PC-9 (cell line): ENCODE data around the gene MIER2. TPM values are rescaled to one million over a fixed set of nuclear protein-coding genes. Genes with fewer than 3 reads are reported as not detected.

Experiments
- BruUV-seq: library from RNA; stranded (reverse); fragments of 400-500 nt; replicated peaks from 2 replicates; lab custom pipeline; 2021; lab: Mats Ljungman, UMichigan
- CTCF ChIA-PET: fragments of 300-600 bp; sonication (Branson Sonifier 250); formaldehyde crosslinking; loops from one replicate; lab custom pipeline; 2022; ENCODE audit warnings: antibody characterized with exemption; lab: Charles Lee
- POLR2A ChIA-PET: fragments of 300-600 bp; sonication (Branson Sonifier 250); formaldehyde crosslinking; loops from one replicate; lab custom pipeline; 2022; ENCODE audit warnings: antibody characterized with exemption; ENCODE audit not compliant: unreplicated experiment; lab: Charles Lee
- DNase-seq, 2 experiments: peaks; one replicate each; pipeline versions ENCODE4 v3.0.0 to v3.0.0-alpha.2; 2015 to 2022; ENCODE audit warnings: mixed read lengths in 1 of 2
- H2AFZ ChIP-seq: fragments of 200-600 bp; sonication (generic); 2 replicates; pipeline ENCODE4 v1.8.1; 2017; ENCODE audit warnings: antibody characterized with exemption
- H3F3A ChIP-seq: fragments of 200-600 bp; sonication (generic); 2 replicates; pipeline ENCODE4 v1.8.1; 2017; ENCODE audit warnings: antibody characterized with exemption, mild to moderate bottlenecking, low read depth; ENCODE audit not compliant: insufficient read depth
- H3K27ac ChIP-seq: fragments of 200-600 bp; sonication (generic); 2 replicates; pipeline ENCODE4 v1.6.1; 2016; ENCODE audit warnings: mixed run types
- H3K27me3 ChIP-seq: fragments of 200-600 bp; sonication (generic); 2 replicates; pipeline ENCODE4 v1.6.1; 2016; ENCODE audit warnings: low read depth, mixed run types; ENCODE audit not compliant: insufficient read depth
- H3K36me3 ChIP-seq: fragments of 200-600 bp; sonication (generic); 2 replicates; pipeline ENCODE4 v1.6.1; 2016; ENCODE audit warnings: low read depth, mixed run types
- H3K4me1 ChIP-seq: fragments of 200-600 bp; sonication (generic); replicated peaks from 2 replicates; pipeline ENCODE4 v1.6.1; 2016; ENCODE audit warnings: mixed run types; ENCODE audit not compliant: insufficient read depth
- H3K4me2 ChIP-seq: fragments of 200-600 bp; sonication (generic); 2 replicates; pipeline ENCODE4 v1.6.1; 2017; ENCODE audit warnings: mixed run types
- H3K4me3 ChIP-seq: fragments of 200-600 bp; sonication (generic); 2 replicates; pipeline ENCODE4 v1.6.1; 2016; ENCODE audit warnings: mixed run types
- H3K79me2 ChIP-seq: fragments of 200-600 bp; sonication (generic); 2 replicates; pipeline ENCODE4 v1.6.1; 2017; ENCODE audit warnings: low read depth, mixed run types
- H3K9me2 ChIP-seq: fragments of 200-600 bp; sonication (generic); 2 replicates; pipeline ENCODE4 v1.8.1; 2017; ENCODE audit warnings: mild to moderate bottlenecking; ENCODE audit not compliant: insufficient read depth
- H3K9me3 ChIP-seq: fragments of 200-600 bp; sonication (generic); 2 replicates; pipeline ENCODE4 v1.8.1; 2016; ENCODE audit warnings: low read depth; ENCODE audit not compliant: insufficient read depth
- H4K20me1 ChIP-seq: fragments of 200-600 bp; sonication (generic); 2 replicates; pipeline ENCODE4 v1.8.1; 2017; ENCODE audit not compliant: insufficient read depth
- EZH2 ChIP-seq: fragments of 200-600 bp; sonication (generic); IDR thresholded peaks from 2 replicates; pipeline ENCODE4 v1.8.0; 2017; ENCODE audit warnings: antibody characterized with exemption, low read depth
- intact Hi-C: fragments of 100-400 bp; cut with micrococcal nuclease; formaldehyde crosslinking; loops from one replicate; pipeline ENCODE4 v1.10.0; 2022; ENCODE audit not compliant: unreplicated experiment
- total RNA-seq: library from RNA; stranded (reverse); gene quantifications from 2 replicates; pipeline ENCODE4 v1.2.3, GENCODE V29; 2021
- TF ChIP-seq, protein P1 (sequence below): fragments of 200-600 bp; sonication (generic); conservative IDR thresholded peaks from 2 replicates; pipeline ENCODE4 v1.6.1; 2017; ENCODE audit warnings: mixed run types, antibody characterized with exemption, mild to moderate bottlenecking, moderate library complexity

The MIER2 gene
- total RNA-seq, 1 experiment from 2014 or later: 25.2 TPM

DNA sequence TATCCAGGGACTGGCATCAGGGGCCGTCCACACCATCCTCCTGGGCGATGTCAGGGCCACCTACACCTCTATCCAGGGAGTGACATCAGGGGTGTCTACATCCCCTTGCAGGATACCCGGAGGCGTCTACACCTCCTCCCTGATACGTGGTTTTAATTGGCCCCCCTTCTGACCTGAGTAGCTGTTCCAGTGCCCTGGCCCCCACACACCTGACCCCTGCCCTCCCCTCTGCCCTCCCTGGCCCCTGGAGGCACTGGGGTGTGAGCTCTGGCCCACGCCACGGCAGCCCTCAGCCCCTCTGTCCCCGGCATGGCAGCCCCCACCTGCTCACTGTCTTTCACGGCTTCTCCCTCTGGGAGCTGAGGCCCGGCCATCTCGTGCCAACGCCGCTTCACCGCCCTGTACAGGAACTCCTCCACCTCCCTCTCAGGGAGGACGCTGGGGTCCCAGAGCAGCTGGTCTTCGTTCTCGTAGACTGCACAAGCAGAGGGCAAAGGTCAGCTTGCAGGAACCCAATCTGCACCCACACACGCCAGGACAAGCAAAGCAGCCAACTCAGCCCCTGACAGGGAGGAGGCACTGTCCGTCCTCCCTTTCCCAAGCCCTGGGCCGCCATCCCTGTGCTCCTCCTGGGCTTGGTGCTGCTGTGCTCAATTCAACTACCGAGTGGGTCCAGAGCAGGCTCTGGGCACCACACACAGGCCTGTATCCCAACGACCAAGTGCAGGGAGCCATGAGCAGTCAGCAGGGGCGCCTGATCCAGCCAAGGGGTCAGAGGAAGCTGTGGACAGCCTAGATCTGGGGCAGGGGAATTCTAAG lies 31.2 kb downstream of the MIER2 start:
- Histone ChIP-seq H3K9me2 (no peaks in the 10 kb centered on the region), H3K27ac (no peak overlapping the region), H3K4me1 (no peaks in the 10 kb centered on the region), H3K4me2 (no peak overlapping the region), H3K9me3 (no peaks in the 10 kb centered on the region), H2AFZ (no peak overlapping the region), H3F3A (no peaks in the 10 kb centered on the region), H3K36me3 (no peaks in the 10 kb centered on the region; the same call in 1 of the 2 replicates), H3K79me2 (no peaks in the 10 kb centered on the region), H3K27me3 (no peaks in the 10 kb centered on the region), H4K20me1 (peaks cover 2% of the 10 kb centered on the region), H3K4me3 (no peak overlapping the region)
- no TSS peak for BruUV-seq
- ChIA-PET CTCF (no interaction called here), POLR2A (no interaction called here)
- no peak for DNase-seq
- no peak for TF ChIP-seq EZH2
- TF ChIP-seq, protein P1, sequence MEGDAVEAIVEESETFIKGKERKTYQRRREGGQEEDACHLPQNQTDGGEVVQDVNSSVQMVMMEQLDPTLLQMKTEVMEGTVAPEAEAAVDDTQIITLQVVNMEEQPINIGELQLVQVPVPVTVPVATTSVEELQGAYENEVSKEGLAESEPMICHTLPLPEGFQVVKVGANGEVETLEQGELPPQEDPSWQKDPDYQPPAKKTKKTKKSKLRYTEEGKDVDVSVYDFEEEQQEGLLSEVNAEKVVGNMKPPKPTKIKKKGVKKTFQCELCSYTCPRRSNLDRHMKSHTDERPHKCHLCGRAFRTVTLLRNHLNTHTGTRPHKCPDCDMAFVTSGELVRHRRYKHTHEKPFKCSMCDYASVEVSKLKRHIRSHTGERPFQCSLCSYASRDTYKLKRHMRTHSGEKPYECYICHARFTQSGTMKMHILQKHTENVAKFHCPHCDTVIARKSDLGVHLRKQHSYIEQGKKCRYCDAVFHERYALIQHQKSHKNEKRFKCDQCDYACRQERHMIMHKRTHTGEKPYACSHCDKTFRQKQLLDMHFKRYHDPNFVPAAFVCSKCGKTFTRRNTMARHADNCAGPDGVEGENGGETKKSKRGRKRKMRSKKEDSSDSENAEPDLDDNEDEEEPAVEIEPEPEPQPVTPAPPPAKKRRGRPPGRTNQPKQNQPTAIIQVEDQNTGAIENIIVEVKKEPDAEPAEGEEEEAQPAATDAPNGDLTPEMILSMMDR: no peak
- intact Hi-C loops: no loop called here

DNA sequence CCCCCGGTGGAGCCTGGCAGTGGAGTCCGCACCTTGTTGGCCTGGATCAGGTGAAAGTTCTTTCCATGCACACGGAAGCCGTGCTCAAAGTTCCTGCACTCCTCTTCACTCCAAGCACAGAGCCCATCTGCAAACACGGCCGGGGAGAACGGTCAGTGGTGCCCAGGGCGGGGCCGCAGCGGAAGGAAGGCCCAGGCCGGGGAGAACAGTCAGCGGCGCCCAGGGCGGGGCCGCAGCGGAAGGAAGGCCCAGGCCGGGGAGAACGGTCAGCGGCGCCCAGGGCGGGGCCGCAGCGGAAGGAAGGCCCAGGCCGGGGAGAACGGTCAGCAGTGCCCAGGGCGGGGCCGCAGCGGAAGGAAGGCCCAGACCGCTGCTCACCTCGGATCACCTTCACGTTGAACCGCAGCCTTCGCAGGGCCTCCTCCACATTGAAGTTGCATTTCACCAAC lies 32.8 kb downstream of the MIER2 start:
- no peak overlapping the region for H3K27ac ChIP-seq

DNA sequence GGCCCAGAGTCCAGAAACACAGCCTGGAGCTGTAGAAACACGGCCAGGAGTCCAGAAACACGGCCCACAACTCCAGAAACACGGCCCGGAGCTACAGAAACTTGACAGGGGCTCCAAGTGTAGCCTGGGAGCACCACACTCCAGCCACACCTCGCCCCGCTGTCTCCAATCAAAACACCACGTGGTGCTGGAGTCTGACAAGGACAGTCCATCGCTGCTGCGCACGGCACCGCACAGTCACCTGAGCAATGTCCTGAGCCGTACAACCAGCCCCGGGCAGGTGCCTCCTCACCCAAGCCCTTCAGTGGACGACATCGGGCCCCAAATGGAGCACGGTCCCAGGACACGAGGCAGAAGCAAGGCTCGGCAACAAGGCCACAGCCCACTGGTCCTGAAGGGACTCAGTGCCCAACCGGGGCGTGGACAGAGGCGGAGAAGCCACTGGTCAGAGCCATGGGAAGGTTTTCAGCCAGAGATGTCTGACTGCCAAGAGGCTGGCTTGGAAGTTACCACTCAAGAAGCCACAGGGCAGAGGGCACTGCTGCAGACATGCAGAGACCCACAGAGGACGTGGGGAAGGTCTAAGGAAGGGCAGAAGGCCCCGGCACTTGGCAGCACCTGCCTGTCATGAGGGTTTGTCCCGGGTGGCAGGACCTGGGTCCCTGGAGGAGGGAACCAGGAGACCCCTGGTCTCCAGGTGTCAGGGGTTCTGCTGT lies 33.7 kb downstream of the MIER2 start:
- POLR2A ChIA-PET: no interaction called here
- no peak overlapping the region for H2AFZ ChIP-seq

More for the DNA sequence above, 32.8 kb downstream of the MIER2 start:
- H3K79me2 ChIP-seq: no peaks in the 10 kb centered on the region
- no peak overlapping the region for H3K4me2 ChIP-seq
- no peak for TF ChIP-seq EZH2
- TF ChIP-seq, protein P1: no peak
- intact Hi-C loops: no loop called here
- H3K4me3 ChIP-seq: no peak overlapping the region
- no peaks in the 10 kb centered on the region for H3K4me1 ChIP-seq
- H3K9me3 ChIP-seq: no peaks in the 10 kb centered on the region
- H3K27me3 ChIP-seq: no peaks in the 10 kb centered on the region
- ChIA-PET CTCF (no interaction called here), POLR2A (no interaction called here)
- no peaks in the 10 kb centered on the region for H3K9me2 ChIP-seq
- no peaks in the 10 kb centered on the region for H3K36me3 ChIP-seq
- no TSS peak for BruUV-seq
- no peaks in the 10 kb centered on the region; the same call in none of the 2 replicates for H4K20me1 ChIP-seq
- DNase-seq: no peak
- H3F3A ChIP-seq: no peaks in the 10 kb centered on the region
- H2AFZ ChIP-seq: no peak overlapping the region

More for the DNA sequence above, 33.7 kb downstream of the MIER2 start:
- no peak for TF ChIP-seq EZH2
- TF ChIP-seq, protein P1: no peak
- DNase-seq: no peak
- no TSS peak for BruUV-seq
- no peak overlapping the region for H3K4me2 ChIP-seq
- H4K20me1 ChIP-seq: no peaks in the 10 kb centered on the region; the same call in none of the 2 replicates
- H3K9me2 ChIP-seq: no peaks in the 10 kb centered on the region
- H3K9me3 ChIP-seq: no peaks in the 10 kb centered on the region
- H3K79me2 ChIP-seq: no peaks in the 10 kb centered on the region
- CTCF ChIA-PET: no interaction called here
- intact Hi-C loops: no loop called here
- H3F3A ChIP-seq: no peaks in the 10 kb centered on the region
- no peaks in the 10 kb centered on the region for H3K4me1 ChIP-seq
- no peak overlapping the region for H3K4me3 ChIP-seq
- no peaks in the 10 kb centered on the region for H3K36me3 ChIP-seq
- no peaks in the 10 kb centered on the region for H3K27me3 ChIP-seq
- no peak overlapping the region for H3K27ac ChIP-seq
